UCSD-AML1 (cell line): ENCODE data around the gene SPRY2.
A peak's percentile ranks its signal among the peaks of the same experiment; 100 is the strongest.

ENCODE experiments used
- DNase-seq: peaks from one replicate; lab custom pipeline; 2025; ENCODE audit not compliant: unreplicated experiment; lab: John Stamatoyannopoulos, UW

SPRY2 gene

DNA sequence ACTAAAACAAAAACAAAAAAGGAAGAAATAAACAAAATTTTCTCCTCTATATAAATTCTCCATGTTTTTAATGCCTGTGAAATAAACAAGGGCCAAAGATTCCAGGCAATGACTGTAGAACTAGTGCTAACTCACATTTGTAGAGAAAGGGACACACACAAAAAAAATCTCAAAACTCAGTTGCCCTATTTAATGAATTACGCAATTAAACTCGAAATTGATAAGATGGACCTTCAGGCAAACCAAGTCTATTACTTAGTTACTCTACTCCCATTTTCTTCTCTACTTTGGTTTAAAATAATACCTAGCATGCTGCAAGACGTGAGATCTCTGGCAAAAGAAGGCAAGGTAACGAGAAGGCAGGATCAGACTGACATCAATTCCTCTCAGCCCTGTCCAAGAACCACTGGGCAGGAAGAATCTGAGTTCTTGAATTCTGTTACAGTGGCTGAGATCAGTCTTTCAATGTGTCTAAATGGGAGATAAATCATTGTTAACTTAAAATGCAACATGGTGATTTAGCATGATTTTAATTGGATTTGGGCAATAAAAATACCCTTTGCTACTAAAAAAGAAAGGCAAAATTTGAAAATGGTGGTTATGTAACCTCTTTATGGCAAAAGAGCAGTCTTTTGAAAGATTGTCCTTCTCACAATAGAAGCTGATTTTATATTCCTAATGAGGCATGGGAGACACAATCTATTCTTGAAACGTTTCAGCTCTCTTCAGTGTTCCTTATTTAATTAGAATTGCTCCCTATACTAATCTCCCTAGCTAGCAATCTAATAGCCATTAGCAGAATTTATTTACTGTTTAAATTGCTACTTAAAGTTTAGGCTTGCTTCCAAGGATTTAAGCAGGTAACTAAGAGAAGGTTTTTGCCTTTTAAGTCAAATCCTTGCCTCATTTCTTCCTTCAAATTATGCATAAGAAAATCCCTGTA is 25.9 kb downstream of the SPRY2 start:
- DNase-seq, result no peak

DNA sequence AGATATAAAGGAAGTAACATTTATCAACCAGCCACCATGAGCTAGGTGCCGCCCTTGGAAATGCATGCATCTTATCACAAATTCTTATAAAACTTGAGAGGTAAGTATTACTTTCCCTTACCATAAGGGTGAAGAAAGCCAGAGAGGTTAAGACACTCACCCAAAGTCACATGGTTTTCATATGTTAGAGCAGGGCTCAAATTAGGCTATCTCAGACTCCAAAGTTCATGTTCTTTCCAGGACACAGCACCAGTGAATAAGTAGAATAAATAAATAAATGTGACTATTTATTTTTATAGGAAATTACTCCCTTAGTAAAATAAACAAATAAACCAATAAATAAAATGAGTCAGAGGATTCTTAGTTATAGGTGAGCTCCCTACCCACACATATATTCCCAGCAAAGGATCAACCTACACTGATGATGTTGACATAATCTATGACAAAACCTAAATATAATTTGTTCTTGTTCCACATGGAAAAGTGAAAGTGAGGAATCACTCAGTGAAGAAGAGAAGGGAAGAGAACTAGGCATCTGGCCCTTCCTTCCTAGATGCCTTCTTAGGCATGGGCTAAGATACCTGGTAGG is 27.2 kb downstream of the SPRY2 start:
- DNase-seq, result no peak

DNA sequence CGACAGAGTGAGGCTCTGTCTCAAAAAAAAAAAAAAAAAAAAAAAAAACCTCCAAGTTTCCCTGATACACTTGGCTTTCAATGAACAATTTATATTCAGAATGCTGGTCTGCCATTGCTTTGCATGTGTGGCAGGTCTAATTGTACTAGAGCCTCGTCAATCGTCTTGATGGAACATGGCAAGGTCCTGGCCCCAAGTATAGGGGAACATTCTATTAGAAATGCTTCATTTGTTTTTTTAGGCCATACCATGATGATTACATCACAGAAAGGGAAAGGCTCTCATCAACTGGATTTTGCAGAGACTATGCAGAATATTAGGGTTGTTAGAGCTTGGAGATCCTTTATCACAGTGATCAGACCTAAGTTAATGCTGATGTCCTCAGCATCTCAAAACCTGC is 28.0 kb downstream of the SPRY2 start:
- no peak for DNase-seq

DNA sequence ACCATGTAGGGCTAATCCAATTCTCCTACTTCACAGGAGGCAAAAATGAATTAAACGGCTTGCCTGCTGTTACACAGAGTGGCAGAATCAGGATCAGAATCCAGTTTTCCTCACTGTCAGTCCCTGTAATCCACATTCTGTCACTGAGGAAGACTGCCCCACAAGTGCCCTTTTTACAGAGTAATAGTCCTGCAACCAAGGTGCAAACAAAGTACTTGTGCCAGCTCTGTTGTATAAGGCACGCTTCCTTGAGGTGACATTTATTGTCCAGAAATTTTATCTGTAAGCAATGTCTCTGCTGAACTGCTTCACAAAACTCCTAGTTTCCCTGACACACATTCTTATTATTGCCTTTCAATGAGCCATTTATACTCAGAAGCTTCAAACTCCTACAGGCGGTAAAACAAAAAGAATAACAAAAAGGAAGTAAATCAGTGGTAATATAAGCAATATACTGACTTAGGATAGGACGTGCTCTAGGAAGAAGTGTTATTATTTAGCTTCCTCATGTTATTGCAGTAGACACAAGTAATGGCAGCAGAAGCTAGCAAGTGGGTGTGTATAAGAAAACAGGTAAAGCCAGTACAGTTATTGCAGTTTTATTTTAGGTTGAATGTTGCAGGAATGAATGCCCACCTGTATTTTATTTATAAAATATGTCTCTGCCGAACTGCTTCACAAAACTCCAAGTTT is 28.8 kb downstream of the SPRY2 start:
- no peak for DNase-seq

DNA sequence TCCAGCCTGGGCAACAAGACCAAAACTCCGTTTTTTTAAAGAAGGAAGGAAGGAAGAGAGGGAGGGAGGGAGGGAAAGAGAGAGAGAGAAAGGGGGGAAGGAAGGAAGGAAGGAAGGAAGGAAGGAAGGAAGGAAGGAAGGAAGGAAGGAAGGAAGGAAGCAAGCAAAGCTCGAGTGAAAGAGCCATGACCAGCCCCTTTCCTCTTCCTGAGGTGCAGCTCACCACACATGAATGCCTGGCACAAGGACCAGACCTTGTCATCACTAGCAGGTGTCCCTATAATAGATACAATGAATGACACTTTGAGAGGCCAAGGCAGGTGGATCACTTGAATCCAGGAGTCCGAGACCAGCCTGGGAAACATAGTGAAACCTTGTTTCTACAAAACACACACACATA is 31.0 kb downstream of the SPRY2 start:
- DNase-seq, result no peak

DNA sequence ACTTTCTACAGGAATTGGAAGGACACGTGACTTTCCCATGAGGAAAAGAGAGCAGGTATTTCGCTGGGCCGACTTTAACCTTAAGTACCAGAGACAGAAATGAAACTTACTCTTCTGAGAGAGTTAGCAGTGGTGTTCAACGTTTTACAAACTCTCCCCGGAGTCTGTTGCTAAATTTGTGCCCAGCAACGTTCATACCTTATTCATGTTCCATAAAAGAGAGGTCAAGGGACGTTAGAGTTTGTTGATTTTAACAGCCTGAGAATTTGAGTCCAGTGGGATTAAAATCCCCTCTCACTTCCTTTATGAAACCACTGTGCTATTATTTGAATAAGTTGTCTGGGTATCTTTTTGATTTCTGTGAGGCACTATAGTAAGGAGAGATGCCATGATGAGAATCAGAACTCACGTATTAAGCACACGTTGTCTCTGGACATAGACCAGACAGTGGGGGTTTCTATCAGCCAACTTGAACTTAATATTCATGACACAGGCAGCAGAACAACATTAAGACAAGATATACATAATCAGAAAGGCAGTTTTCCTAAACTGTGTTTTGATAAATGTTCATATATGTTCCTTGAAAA is 33.4 kb downstream of the SPRY2 start:
- no peak for DNase-seq

DNA sequence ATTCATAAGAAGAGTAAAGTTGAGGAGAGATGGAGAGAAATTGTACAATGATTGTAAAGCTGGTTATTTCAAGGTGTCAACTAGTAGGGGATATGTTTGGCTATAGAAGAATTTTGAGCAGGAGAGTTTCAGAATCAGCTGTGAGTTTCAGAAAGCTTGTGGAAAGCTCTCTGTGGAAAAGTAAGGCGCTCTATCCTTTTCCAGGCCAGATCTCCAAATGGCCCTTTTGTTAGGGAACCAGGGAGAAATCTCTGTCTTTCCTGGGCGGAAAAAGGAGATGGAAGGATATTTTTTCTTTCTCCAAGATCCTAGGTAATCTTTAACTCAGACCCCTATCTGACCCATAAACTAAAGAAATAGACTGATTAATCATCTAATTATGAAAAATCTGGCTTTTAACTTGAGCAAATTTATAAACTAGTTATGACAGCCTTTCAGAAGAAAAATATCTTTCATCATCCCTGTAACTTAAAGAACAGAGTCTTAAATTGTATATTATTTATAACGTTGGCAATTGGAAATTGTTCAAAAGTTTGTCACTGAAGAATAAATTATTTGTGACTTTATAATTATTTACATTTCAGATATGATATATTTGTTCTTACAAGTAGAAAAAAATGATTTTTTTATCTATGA is 34.5 kb downstream of the SPRY2 start:
- no peak for DNase-seq

DNA sequence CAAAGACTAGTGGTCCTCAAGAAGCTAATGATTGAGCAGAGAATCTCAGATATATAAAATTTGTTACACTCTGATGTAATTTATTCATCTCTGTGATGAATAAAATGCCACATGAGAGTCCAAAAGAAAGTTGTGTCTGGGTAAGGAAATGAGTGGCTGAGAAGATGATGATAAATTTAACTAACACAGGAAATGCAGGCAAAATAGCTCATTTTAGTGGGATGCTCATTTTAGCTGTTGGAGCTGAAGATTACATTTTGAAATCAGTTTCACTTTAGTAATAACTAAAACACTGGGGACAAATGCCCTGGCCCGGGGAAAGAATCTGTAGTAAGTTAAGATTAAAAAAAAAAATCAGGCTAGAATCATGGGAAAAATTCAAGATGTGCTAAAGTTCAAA is 35.2 kb downstream of the SPRY2 start:
- no peak for DNase-seq

DNA sequence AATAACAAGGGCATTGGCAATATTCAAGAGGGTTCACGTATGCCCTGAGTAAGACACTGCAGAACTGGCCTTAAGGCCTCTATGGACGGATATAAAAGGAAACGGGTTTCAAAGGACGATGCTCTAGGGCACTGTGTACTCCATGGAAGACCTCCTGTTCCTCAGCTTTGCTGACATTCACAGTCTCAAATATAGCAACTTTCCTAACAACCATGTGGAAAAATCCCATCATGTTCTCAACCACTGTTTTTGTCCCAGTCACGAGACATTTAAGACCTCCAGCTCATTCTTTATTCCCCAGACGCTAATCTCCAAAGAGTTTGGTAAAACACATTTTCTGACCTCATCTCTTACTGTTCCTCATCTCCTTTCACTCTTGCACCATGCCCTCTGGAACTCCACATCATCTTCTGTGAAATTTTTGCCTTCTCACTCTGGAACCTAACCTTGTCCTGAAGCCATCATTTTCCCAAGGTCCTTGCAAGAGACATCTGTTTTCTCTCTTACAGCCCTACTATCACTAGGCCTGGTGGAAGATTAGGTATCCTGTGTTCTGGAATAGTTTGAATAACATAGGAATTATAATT is 37.6 kb downstream of the SPRY2 start:
- DNase-seq, result no peak

DNA sequence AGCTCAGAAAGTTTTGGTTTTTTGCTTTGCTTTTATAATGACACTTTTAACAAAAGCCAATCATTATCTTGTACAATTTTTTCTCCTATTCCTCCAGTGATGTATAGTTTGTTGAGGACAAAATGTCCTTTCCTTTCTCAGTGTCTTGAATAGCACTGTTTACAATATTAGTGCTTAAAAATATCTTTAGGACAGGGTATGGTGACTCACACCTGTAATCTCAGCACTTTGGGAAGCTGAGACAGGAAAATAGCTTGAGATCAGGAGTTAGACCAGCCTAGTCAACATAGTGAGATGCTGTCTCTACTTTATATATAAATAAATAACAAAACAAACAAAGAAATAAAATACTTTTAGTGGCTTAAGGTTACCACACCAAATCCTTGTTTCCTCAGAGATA is 41.9 kb downstream of the SPRY2 start:
- DNase-seq, result no peak

DNA sequence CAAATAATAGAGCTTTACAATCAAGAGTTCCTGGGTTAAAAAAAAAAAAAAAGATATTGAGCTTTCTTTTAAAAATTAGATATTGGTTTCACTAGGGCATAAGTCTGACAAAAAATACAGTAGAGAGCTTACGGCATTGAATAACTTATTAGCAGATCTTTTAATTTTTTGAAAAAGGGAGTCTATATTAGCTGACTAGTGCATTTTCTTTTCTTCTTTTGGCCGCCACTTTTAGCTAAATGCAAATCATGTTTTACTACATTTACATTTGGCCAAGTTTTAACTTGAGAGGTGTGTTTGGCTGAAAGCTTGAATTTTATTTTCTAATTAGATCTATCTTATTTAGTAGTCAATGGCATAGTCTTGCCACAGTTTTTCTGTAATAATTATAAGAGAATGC is 43.4 kb downstream of the SPRY2 start:
- DNase-seq, result no peak

DNA sequence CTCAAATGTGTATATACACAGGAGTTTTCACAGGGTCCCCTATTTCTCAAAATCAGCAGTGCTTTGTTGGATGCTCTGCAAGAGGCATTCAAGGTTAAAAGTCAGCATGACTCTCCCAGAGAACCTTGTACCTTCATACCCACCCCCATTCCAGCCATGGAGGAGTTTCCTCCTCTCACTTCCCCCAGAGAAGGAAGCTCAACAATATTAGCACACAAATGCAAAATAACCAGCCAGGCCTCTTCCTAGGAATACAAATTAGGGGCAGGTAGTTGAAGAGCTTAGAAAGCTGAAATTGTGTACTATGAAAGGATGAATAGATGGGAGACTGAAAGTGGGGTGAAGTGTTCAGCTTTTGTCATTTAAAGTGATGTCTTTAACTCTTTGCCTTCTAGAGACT is 43.8 kb downstream of the SPRY2 start:
- DNase-seq, result no peak

DNA sequence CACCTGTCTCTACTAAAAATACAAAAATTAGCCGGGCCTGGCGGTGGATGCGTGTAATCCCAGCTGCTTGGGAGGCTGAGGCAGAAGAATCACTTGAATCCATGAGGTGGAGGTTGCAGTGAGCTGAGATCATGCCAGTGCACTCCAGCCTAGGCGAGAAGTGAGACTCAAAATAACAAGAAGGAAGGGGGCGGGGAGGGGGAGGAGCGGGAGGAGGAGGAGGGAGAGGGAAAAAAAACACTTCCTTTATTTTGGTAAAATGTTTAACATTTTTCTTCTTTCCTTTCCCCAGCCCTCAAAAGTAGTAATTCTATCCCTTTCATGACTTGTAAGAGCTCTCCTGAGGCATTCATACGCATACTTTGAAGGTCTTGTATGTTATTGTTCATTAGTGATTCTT is 44.3 kb downstream of the SPRY2 start:
- peak; percentile 13 for DNase-seq

DNA sequence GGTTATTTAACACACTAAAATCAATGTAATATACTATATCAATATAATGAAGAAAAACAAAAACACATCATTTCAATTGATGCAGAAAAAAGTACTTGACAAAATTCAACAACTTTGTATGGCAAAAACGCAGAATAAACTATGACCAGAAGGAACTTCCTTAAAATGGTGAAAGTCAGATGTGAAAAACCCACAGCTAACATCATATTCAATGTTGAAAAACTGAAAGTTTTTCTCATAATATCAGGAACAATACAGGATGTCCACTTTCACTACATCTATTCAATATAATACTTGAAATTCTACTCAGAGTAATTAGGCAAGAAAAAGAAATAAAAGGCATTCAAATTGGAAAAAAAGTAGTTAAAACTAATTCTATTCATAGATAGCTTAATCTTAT is 50.3 kb downstream of the SPRY2 start:
- no peak for DNase-seq
